Iris pigment epithelial cell (primary cell): ENCODE results near the gene VAV3.
A peak's percentile ranks its signal among the peaks of the same experiment; 100 is the strongest.

ENCODE experiments used
- DNase-seq: peaks from one replicate; pipeline ENCODE4 v3.0.0-alpha.2; 2011; ENCODE audit warnings: low read depth

Gene VAV3

DNA sequence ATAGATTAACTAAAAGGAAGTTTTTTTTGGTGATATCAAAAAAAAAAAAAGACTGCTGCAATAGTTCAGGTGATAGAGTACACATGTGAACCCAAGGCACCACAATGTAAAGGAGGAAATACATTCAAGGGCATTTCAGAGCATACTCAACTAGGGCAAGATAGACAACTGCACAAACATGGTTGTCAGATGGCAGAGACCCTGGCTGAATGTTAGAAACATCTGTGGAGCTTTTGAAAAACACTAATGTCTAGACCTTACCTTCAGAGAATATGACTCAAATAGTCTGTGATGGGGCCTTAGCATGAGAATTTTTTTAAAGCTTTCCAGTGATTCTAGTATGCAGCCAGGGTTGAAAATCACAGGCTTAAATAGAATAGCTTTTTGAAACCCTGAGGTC, 173.6 kb downstream of the VAV3 start:
- no peak for DNase-seq

DNA sequence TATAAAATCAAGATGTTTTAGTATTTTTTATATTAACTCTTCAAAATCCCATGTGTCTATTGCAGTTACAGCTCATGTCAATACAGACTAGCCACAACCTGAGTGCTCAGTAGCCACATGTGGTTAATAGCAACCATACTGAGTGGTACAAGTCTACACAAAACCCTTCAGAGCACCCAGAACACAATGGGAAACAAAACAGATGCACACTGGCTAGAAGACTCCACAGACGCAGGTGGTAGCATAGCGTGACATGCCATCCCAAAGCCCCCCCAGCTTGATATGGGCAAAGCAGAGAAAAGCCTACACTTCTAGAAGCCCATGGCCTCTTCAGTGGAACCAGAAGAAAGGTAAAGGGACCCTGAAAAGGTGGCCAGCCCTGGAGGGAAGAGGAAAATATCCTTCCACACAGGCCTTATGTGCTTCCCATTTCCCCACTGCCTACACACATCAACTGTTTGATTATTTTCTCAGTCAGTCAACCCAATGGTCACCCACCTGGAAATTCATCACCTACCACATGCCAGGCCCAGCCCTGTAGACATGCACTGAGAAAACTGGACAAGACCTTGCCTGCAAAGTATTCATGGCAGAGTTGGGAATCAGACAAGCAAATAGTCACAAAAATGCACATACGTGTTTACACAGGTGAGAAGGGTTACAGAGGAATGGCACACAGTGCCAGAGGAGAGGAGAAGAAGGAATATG, 175.0 kb downstream of the VAV3 start:
- no peak for DNase-seq

DNA sequence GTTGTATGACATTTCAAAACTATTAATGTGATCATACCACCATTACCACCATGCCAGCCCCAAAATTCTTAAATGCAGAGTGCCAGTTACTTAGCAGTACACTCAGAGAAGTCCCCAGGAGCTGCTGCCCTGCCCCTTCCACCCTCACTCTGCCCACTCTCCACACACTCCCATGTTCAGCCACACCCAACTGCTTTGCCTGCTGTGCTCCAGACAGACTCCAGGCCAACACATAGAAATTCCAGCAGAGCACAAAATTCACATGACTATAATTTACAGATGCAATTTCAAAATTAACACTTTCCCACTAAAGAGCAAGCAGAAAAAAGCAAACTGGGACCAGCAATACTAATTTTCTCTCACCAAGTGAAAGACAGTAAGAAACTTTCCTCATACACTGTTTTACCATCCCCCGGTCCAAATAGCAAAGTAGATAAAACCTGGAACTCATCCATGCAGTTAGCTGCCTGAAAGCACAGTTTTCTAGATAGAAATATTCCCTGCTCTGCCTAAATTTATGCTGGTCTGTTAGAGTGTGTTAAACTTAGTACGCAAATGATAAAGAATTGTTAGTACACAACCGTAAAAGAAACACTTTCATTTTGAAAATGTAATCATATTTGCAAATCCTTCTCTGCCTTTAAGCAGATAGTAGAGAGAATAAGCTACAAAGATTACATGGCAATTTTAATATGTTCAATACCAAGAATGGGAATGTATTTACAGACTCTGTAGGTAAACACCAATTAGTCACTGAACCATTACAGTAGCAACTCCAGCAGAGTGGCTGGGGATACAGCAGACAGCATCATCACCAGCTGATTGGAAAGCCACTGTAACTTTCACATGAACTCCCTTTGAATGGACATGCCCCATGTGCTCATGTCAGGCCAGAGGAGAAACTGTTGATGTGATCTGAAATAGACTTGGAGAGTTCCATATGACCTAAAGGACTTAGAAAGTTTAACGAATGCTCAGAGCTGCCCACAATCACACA, 176.5 kb downstream of the VAV3 start:
- no peak for DNase-seq

DNA sequence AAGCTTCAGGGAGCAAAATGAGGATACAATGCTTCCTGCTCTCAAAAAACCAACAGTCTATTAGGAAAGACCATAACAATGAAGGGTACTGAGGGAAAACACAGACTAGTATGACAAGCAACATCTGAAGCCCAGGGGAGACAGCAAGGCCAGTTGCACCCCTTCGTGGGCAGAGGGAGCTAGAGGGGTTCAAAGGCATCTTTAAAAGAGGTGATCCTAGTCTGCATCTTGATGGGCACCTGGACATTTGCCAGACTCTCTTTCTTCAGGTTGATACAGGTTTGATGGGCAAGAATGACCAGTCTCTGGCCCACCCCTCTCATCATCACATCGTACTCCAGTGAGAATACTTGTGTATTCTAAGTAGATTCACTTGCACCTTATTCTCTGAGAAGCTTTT, 177.7 kb downstream of the VAV3 start:
- no peak for DNase-seq

DNA sequence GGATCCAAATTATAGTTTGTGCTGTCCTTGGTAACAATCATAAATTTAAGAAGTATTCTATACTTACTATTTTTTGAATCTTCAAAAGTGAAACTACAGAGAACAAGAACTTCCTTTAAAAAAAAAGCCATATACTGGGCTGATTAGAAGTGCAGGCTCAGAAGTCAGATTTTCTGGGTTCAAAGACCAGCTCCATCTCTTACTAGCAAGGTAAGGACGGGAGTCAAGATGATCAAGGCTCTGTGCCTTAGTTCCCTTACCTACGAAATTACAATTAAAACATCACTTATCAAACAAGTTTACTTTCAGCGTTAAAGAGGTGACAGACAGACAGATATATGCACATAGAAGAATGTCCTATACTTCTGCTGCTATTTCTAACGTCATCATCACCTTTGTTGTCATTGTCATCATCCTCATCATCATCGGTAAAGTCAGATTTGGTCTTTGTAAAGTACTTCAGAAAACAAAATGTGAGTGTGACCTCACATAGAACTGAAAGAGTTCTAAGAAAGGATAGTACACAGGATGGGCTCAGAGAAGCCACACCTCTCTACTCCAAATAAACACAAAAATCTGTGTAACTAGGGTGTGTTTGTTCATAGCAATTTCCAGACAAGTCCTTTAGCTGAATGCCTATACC, 178.7 kb downstream of the VAV3 start:
- no peak for DNase-seq

DNA sequence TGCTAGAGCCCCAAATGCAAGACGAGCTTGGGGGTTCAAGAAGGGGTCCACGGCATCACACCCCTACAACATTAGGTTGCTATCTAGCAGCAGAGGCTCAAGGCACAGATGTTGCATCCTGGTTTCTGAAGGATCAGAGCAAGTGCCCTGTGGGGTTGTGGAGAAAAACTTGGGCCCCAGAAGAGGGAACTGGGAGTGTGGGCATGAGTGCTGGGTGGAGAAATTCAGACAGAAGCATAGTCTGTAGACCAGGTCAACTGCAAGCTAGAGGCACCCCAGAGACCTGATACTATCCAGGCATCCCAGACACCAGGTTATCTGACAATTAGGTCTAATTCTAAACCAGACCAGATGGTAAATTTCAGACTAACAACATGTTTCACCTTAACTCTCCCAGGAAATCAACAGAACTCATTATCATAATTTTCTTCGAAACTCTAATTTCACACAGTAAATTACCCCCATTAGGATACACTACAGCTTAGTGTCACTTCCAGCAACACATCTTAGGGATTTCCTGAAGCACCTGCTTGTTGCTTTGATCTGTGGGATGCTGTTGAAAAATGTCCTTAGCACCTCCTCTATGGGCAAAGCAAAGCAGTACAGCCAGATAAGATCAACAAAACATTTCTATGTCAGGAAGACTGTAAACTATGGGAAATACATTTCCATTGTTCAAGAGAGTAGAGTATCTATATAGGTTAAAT, 179.3 kb downstream of the VAV3 start:
- no peak for DNase-seq

DNA sequence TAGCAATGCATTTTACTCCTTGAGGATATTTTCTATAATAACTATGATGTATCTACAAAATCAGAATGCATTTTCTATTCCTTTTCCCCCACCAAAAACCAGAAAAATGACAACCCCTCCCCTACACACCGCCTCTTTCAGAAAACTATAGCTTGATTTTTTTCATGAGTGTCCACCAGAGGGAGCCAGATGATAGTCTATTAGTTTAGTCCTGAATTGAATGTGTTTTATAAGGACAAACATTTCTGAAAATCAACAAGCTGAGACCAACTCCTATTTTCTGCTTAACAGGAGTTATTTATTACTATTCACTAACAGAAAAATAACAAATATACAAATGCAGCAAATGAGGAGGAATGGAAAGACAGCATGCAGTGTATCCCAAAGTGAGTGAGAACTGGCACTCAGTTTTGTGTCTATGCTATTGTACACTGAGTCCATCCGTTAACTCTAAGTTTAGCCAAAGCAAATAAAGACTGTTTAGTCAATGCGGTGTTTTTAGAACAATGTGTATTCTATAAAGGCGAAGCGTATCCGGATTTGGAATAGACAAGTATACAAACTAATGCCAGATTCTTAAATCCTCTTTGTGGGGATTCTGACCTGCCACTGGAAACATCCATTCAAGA, 182.6 kb downstream of the VAV3 start:
- peak; percentile 46 for DNase-seq

DNA sequence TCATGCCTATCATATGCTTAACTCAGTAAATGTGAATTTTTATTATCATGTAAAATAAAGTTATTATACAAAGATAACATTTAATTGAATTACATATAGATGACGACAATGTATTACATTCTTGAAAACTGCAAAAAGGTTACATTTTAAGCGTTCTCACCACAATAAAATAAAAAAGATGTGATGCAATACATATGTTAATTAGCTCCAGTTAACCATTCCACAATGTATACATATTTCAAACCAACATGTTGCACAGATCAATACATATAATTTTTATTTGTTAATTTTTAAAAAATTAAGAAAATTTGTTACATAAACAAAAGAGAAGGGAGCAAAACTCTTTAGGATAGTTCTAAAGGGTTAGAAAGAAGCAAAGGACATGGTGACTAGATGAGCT, 183.7 kb downstream of the VAV3 start:
- DNase-seq: no peak

DNA sequence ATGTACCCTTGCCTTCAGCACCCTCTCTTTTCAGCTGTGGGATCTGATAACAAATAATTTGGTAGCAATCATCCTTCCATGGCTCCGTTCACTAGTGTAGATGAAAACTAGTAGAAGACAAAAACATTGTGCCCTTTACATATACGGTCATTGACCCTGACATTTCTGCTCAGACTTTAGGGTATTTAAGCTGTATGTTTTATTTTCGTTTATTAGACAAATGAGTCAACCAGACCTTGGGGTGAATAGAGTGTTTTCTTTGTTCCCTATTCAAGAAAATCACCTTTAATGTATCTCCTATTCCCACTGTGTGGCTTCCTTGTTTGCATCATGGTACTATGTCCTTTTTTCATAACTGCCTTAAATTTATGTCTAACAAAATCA, 187.3 kb downstream of the VAV3 start:
- no peak for DNase-seq

DNA sequence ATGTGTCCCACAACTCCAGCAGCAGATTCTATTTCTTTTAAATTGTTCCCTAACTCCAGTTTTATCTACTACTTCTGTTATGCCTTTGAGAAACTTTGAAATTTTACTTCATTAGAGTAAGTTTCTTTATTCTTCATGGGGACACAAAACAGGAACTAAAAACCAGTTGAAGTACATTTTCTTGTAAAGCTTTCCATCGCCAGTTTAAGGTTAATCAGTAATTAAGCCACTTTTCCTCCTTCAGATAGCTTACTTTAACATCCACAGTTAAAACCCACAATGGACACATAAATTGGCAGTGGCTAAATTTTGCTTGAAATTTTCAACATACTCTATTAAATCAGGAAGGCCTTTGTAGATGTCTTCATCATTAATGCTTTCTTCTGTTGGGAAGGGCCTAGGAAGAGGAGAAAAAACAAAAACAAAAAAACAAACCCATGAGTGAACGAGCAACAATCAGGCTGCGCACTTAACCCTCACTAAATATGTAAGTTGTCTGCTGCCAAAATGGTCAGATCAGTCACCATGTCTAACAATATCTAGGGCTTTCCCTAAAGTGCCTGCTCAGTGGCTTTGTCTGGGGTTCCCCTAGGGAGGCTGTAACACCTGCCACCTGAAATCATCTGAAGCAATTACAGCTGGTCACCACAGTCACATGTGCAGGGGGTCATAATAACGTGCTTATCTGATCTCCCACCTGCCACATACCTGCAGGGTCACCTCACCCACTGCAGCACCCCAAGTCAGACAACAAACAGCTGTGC, 187.9 kb downstream of the VAV3 start:
- no peak for DNase-seq

DNA sequence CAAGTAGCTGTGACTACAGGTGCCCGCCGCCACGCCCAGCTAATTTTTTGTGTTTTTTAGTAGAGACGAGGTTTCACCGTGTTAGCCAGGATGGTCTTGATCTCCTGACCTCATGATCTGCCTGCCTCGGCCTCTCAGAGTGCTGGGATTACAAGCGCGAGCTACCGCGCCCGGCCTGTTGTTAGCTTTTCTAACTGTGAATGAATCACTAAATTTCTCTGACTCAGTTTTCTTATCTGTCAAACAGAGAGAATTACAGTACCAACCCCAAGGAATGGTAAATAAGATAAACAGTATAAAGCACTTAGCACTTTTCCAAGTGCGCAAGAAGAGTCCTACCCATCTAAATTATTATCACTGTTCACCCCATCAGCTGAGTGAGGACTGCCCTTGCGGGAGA, 193.6 kb downstream of the VAV3 start:
- DNase-seq: no peak

DNA sequence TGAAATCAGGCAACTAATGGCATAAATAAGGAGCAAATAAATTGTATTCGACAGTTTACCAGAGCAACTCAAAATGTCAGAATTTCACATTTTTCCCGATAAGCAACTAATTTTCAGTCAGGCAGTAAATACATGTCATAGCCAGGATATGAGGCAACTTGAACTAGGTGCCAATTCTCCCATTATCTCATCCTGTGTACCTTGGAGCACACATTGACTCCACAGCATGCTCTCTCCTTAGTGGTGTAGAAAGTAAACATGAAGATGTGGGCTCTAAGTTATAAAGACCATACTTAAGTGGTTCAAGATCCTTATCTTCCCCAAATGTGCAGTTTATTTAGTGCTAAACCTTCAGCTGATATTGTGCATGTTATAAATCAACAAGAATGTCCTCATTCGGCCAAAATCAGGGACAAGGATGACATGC, 197.8 kb downstream of the VAV3 start:
- no peak for DNase-seq

DNA sequence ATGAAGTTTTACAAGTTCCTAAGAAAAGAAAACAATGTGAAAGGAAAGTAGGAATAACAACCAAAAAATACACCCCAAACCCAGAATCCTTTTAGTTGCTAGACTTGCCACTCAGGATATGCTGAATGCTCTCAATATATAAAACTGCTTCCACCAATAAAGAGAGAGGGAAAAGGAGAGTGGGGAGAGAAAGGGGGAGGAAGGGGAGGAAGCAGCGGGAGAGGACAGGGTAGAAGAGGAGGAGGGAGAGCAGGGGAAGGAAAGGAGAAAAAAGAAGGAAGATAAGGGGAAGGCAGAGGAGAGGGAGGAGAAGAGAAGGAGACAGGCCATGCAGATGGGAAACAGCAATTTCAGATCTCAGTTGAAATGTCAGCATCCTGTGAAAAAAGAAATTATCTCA, 198.4 kb downstream of the VAV3 start:
- DNase-seq: no peak

DNA sequence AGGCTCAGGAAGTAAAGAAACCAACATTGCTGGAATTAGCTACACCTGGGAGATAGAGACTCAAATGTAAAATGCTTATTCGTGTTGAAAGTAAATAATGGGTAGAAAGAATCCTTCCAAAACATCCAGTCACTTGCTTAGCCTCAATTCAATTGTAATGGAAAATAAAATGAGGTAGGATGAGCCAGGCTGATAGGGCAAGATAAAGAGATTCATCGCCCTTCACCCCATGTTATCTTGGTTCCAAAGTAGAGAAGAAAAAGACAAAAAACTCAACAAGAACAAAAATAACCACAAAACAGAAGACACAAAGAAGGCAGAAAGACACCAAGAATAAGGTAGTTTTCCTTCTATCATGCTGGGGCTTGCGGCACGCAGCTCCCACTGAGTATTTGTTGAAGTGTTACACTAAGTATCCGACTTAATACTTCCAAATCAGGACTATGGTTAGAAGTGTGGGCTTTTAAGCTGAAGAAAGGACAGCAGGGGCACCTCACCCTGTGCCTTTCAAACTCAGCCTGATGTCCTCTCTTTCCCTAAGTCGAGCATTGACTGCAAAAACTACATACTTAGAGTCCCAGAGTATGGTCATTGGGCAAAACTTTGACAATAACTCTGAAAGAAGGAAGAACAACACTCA, 202.1 kb downstream of the VAV3 start:
- no peak for DNase-seq

DNA sequence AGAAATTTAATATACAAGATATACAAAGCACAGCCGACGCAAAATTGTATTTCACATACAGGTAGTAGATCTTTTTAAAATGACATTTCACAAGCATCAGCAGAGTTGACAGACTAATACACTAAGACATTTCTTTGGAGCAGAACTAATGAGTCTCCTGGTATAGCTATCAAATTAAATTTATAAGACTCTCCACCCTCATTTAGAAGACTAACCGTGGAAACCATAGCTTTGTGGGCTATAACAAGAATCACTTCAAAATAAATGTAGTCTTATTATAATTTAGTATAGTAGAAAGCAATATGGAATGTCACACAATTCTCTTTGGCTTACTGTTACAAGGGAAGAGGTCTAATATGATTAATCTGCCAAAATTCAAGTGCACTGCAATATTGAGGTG, 204.9 kb downstream of the VAV3 start:
- DNase-seq: no peak

DNA sequence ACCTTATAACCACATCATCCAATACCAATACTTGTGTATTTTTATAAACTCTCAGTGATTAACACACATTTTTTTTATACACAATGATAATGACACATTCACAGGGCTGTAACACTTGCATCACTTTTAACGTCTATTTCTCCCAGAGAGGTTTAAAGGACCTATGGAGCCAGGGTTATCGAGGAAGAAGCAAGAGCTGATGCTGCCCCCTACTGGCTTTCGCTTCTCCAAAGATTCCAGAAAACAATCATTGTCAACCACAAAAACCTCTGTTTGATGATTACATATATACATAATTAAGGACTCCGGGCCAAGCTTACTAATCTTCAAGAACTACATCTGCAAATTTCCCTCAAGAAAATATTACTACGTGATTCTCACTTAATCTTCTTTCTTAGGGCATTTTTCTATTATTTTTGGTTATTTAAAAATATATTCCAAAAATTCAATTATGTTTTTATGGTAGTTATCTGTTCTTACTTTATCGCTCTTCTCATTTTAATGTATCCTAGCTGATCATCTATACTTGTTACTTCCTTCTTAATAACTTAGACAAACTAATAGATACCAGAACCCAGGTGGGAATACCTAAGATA, 214.5 kb downstream of the VAV3 start:
- DNase-seq: peak; percentile 44

DNA sequence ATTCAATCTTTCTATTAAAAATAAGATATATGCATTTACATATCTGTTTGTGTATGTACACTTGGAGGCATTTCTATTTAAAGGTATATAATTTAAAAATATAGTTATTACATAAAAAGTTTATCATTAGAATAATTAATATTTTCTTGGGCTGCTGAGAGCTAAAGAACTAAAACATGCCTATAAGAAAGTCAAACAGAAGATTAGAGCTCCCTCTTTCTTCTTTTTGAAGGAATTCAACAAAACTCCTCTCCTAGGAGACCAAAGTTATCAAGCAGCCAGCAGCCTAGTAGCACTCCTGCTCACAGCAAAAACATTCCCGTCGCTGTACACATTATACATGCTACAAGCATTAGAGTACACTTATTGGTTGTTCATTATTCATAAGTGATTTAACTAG, 216.4 kb downstream of the VAV3 start:
- DNase-seq: peak; percentile 1

DNA sequence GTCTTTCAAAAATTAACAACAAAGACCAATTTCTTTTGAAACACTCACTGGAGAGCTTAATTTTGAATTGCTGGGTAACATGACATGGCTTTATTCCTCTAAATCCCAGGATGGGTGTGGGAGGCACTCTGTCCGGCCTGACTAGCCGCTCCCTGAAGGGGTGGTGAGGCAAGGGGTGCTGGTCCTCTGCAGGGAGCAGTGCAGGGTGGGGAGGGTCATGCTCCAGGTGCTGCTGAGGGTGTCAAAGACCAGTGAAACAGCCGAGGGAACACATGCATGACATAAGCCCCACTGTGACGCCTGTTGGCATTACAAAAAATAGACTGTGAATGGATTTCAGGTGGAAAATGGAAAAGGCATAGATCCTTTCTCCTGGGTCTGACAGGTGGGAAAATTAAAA, 223.7 kb downstream of the VAV3 start:
- no peak for DNase-seq

DNA sequence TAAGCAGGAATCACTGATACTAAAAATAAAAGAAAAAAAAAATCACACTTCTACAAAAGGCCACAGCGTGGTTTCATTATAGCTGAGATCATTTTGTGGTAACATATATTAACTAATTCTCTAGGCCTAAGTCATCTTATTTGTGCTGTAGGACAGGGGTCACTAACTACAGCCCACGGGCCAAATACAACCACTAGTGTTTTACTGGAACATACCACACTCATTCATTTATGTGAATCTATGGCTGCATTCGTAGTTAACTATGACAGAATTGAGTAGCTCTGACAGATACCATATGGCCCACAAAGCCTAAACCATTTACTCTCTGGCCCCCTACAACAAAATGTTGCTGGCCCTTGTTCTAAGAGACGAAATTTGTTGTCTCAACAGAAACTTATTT, 224.4 kb downstream of the VAV3 start:
- DNase-seq: no peak

DNA sequence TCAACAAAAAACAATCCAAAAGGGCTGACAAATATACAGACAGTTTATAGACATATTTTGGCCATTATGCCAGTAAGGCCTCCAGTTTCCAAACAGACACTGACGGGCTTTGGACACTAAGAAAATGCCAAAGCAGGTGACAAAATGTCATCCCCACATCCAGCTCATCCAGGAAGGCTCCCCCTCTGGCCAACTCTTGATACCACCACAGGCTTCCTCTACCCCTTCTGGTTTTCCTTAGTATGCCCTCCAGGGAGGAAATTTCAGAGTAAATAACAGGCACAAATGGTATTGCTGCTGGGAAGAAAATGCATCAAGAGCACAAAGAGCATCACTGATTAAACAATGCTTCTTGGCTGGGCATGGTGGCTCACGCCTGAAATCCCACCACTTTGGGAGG, 225.3 kb downstream of the VAV3 start:
- no peak for DNase-seq
